ENCODE measurements around the gene LSM14A.

- no peak for TF ChIP-seq SNAPC5 (CRISPR knock-in tag; IDR thresholded peaks at IDR 0.05)
- TF ChIP-seq CTCF (IDR thresholded peaks at IDR 0.05 in 2 of 3, conservative IDR thresholded peaks at IDR 0.05 in 1 of 3; ENCODE audit: insufficient read depth in 2 of 3, low read depth in 1 of 3, low read length in 3 of 3) = no peak
- TF ChIP-seq POLR2G (IDR thresholded peaks at IDR 0.05; ENCODE audit: low read depth, low read length) = no peak
- TF ChIP-seq FOSL1 (tag; conservative IDR thresholded peaks at IDR 0.05) = no peak
- no peak for TF ChIP-seq U2AF2 (optimal IDR thresholded peaks at IDR 0.05; ENCODE audit: low read depth, low read length)
- TF ChIP-seq YY1 (IDR thresholded peaks at IDR 0.05; ENCODE audit: borderline replicate concordance in 1 of 3, control insufficient read depth in 1 of 3, extremely low read depth in 1 of 3, insufficient read depth in 3 of 3, insufficient read length in 1 of 3, insufficient replicate concordance in 2 of 3, low read depth in 1 of 3, low read length in 2 of 3) = no peak
Measured at GRCh38 chr19:34189917-34190425, 17.7 kb downstream of the LSM14A start.

All from K562 (cell line).